ENCODE measurements around the gene CDH13.

The CDH13 gene

DNA sequence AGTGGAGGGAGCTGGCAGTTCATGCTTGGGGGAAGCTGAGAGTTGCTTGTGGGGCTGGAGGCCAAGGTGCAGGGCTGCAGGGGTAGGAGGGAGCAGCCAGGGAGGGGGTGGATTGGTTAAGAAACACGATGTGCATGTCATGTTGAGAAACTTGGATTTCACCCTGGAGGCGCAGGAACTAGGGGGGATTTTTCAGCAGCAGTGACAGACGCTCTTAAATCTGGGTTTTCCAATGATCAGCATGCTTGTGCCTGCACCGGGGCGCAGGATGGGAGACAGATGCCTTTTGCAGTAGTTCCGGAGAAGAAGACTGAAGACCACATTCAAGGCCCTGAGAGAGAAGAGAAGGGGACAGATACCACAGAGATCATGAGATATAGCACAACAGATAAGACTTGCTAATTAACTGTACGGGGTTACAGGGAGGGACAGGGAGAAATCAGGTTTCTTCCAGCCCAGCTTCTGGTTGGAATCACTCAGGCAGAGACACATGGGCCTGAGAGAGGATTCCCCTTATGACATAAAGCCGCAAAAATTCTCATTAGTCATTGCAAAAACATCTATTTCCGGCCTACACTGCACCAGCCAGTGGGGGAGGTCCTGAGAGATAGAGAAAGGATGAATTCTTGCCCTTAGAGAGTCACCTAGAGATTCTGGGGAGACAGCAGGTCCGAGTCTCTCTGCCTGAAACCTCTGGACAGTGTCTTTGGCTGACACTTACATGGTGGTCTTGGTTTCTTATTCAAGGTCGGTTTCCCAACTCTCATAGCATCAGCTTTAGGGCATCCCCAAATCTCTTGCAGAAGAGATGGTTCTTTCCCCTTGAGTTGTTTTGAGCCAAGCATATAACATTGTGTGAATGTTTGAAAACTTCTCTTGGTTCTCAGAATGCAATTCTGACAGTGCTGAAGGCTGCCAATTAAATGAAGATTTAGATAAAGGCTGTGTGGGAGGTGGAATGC, 27.1 kb downstream of the CDH13 start:
- DNase-seq = peak; percentile 33

DNA sequence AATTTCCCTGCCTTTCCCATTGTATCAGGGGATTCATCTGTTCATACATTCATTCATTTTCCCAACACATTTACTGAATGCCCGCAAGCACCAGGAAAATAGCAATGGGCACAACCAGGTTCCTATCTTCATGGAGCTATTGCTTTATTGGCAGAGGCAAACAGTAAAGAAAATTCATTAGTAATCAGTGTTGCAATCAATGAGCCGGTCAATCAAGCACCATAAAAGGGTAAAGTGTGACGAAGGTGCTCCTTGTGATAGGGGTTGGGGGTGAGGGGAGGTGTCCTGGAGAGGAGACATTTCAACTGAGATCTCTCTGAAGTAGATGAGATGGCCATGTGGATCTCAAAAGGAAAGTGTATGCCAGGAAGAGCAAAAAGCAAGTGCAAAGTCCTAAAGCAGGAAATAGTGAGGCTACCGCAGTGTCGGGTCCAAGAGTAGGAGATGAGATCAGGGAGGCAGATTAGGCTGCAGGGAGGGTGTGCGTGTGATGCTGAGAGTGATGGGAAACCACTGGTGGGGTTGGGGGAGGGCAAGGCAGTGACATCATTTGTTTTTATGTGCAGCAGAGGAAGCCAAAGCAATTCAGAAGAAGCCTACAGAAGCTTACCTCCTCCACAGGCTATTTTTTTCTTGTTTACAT, 28.4 kb downstream of the CDH13 start:
- DNase-seq = peak; percentile 75

DNA sequence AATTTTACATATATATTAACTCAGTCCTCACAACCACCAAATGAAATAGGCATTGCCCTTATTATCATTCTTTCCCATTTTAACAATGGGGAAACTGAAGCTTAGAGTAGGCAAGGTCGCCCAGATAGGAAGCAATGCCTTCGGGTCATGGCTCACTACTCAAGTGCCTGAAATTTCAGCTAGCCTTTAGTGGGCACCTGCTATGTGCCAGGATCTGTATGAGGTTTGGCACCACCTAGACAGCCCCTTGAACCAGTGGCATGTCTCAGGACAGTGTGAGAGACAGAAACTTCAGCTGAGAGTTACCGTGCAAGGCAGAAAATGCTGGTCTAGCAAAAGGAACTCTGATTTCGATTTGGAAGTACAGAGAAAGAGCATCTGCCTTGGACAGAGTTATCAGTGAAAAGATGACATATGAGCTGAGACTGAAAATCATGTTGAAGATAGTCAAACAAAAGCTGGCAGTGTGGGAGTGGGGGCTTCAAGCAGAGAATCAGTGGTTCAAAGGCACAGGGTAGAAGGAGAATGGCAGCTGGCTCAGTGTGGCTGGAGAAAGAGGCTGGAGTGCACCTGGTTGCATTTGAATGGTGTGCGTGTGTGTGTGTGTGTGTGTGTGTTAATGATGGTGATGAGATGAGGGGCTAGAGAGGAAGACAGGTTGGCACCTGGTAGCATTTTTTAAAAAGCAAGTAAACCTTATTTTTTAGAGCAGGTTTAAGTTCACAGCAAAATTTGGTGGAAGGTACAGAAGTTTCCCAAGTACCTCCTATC, 29.1 kb downstream of the CDH13 start:
- DNase-seq = no peak

DNA sequence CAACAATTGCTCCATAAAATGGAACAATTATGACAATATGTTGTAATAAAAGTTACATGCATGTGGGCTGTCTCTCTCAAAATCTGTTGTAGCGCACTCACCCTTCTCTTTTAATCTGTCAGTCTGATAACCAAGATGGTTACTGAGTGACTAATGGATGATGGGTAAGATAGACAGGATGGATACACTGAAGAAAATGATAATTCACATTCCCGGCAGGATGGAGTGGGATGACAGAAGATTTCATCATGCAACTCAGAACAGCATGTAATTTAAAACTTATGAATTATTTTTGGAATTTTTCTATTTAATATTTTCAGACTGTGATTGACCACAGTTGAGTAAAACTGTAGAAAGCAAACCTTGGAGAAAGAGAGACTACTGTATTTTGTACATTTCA, 30.5 kb downstream of the CDH13 start:
- no peak for DNase-seq

DNA sequence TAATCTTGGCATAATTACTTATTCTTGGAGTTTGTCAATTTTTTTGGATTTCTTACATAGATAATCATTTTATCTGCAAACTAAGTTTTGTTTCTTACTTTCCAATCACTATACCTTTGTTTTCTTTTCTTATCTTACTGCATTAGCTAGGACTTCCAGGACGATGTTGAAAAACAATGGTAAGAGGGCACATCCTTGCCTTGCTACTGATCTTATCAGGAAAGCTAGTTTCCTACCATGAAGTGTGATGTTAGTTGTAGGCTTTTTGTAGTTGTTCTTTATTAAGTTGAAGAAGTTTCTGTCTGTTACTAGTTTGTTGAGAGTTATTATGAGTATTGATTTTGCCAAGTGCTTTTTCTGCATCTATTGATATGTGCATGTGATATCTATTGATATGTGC, 31.0 kb downstream of the CDH13 start:
- DNase-seq = no peak

DNA sequence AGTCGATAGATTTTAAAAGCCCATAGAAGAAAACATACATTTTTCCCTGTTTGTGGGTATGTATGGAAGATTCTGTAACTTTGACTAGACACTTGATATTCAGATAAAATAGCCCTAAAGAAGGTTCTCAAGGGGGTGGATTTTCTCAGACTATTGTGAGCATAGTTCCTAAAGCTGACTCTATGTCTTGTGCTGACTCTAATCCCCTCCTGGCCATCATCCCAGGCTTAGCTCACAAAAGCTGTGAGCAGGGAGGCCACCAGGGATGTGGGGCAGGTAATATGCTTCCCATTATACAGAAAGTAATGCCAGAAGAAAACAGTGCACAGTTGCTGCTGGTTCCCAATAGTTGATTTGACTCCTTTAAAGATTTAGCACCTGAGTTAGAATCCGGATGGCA, 32.0 kb downstream of the CDH13 start:
- no peak for DNase-seq

DNA sequence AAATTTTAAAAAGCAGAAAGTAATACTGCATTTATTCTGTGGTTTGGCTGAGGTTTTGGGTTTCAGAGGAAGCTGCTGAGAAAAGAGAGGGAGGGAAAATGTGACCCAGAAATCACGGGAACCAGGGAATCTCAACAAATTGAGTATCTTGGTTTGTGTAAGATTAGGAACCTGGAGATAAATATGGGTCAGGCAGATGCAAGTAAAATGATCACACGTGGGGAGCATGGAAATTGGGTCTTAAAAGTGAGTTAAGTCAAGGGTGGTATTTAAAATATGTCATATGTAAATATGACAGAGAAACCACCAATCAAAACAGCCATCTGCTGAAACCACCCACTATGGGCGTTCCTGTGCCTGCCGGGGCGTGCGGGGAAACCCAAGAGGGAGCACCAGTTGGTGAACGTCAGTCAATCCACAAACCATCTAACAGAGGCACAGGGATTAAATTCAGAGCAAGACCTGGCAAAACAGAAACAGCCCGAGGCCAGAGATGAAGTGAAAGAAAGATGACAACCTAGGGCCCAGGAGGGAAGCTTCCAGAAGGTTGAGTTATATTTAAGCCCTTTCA, 33.4 kb downstream of the CDH13 start:
- peak; percentile 45 for DNase-seq

DNA sequence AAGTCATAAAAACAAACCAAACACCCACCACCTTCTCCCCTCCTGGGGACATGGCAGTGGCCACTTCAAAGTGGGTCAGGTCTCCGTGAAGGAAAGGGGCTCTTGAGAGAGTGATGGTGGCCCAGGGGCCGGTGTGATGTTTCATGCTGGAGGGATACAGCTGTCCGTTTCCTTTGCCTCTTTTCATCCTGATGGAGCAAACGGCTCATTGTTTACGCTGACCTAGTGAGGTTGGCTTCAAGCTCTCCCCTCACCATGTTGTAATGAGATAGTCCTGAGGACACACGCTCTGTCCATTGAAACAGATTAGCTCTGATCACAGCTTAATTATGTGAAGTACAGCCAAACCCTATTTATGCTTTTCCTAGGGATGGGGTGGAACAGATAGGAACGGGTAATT, 34.2 kb downstream of the CDH13 start:
- no peak for DNase-seq

DNA sequence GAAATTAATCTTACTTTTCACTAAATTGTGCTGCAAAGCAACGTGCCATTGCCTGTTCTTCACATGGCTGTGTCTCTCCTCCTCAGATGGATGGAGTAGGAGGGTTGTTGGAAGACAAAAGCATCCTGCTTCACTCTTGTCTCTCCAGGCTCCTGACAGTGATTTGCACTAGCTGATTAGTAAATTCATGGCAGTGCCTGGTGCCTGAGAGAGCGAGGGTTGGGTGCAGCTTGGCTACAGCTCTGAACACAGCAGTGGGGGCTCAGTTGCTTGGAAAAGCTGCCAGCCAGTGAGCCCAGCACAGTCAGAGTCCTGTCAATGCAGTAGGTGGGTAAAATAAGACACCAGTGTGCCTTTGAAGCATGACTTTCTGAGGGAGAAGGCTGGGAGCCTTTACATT, 37.4 kb downstream of the CDH13 start:
- no peak for DNase-seq

DNA sequence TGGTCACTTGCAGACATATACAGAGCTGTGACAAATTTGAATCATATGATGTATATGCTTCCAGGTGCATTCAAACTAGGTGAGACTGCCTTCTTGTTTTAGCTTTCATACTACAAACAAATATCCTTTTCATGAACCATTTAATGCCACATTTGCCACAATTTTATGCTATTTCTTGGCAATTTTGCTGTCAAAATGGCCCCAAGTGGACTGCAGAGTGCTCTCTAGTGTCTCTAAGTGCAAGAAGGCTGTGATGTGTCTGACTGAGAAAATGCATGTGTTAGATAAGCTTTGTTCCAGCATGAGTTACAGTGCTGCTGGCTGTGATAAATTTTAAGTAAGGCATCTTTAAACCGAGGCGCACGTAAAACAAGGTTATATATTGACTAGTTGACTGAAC, 38.3 kb downstream of the CDH13 start:
- no peak for DNase-seq

DNA sequence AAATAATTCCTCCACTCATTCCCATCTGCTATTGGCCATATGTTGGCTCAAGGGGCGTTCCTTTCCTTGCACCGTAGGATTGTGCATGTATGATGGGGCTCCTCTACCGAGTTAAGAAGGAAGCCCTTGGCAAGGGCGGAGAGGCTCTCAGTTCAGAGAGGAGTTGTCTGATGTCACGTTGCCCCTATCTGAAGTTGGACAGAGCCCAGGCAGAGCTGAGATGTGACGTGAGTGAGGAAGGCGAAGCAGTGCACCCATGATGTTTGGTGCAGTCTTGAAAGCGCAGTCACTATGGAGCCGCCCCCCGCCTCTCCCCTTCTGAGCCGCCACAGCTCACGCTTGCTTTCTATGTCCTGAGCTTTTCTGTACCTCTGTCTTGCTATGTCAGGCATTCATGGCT, 40.7 kb downstream of the CDH13 start:
- no peak for DNase-seq

DNA sequence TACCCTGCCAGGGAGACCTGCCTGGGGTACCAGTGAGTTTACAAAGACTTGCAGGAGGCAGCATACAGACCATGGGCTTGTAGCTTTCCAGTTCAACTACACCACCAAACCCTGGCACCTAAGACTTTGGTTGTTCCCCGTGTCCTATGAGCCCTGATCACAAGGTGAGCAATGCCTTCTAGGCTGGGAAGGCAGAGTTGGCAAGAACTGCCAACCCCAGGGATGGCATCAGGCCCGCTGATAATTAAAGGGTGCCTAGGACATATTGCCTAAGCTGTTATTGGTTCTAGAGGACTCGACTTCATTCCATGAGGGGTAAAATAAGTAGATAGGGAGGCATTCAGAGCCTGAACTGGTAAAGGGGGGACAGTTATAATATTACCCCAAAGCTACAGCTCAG, 41.3 kb downstream of the CDH13 start:
- DNase-seq = no peak

DNA sequence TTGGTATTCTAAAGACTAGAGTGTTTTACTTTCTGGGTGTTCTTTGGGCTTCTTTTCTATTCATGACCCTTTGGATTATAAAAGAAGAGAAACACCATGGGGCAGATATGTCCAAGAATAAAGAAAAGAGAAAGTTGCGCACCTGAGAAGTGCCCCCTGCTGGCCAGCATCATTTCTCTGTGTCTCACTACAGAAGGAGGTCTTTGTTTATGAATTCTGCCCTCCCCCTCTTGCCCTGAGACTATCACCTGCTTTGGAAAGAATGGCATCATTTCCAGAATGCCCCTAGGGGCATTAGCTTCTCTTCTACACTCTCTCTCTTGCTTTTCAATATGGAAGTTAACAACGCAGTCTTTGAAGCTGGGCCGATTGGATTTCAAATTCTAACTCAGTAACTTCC, 45.0 kb downstream of the CDH13 start:
- no peak for DNase-seq

DNA sequence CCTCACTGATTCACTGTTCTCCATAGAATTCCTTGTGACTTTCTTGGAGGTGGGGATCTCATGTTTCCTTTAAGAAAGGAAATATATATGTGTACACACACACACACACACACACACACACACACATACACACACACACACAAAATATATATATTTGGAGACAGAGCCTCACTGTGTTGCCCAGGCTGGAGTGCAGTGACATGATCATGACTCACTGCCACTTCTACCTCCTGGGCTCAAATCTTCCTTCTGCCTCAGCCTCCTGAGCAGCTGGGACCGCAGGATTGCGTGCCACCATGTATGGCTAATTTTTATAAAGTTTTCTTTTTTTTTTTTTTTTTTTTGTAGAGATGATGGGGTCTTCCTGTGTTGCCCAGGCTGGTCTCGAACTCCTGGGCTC, 45.9 kb downstream of the CDH13 start:
- no peak for DNase-seq

DNA sequence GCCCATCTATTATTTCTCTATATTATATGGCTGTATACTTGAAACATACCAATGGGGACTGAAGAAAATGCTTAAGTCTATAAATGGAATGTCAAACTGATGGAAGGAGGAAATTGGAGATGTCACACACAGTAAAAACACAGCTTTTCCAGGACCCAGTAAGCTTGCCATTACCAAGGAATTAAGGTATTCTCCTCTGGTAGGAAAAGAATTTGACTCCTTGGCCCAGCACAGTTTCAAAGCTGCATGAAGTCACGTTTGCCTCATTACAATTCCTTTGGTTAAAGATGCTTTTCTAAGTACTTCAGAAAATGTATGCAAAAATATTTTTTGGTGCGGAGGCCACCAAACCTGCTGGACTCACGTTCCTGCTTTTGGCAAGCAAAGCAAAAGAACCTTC, 48.5 kb downstream of the CDH13 start:
- DNase-seq = no peak

DNA sequence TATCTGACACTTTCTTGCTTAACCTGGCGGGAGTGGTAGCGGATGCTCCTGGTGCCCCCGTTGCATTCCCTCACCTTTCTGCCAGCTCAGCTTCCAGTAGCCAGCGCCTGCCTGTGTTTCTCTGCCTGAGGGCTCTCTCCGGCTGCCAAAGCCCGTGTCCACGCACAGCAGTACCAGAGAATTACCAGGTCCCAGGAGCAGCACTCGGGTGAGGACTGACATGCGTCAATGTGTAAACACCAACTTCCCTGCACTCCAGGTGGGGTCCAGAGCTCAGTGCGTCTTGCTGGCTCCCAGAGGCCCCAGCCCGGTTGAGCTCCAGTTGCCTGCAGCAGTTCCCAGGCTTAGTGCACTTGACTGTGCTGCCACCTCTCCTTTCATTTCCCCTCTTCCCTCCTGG, 54.8 kb downstream of the CDH13 start:
- no peak for DNase-seq

DNA sequence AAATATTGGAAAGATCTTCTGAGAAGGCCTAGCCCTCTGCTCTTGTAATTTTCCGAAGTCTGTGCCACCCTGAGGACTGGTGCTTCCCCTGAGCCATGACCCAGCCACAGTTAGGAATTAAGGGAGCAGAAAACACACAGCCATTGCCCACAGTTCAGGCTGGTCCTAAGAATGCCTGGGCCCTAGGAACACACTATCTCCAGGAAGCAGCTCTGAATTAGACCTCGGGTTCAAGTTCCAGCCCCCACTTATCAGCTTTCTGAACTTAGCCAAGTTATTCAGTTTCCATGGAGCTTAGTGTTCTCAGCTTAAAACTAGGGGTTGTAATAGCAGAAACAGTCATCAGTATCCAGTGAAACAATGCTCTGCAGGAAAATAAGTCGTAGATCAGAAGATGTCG, 56.0 kb downstream of the CDH13 start:
- no peak for DNase-seq

DNA sequence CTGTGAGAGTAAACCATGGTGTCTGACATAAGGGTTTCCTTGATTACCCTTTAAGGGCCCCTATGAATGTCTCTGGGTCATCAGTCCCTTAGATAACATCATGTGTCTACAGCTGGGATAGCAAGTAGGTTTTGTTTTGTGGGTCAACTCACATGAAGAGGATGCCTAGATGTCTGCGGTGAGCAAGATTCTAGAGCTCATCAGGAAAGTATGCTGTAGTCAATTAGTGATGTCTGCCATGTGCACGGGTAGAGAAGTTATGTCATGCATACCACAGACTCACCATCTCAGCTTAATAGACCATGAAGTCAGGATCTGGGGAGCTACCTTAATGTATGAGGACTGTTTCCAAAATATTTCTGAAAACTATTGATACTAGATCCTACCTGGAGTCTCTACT, 57.5 kb downstream of the CDH13 start:
- no peak for DNase-seq

DNA sequence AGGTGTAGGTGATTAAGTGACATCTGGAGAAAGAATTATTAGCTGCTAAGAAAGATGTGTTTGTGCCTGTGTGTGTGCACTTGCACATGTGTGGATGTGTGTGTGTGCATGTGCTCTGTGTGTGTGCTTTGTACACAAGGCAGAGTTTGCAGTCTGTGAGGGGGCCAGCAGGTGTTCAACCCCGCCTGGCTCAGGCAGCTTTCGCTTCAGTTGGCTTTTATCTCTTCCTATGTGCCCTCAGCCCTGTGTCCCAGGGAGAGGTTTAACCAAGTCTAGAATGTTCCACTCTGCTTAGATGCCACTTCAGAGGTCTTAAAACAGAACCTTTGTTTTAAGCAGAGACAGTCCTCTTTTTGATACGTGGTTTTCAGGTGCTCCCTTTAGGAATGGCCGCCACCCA, 58.8 kb downstream of the CDH13 start:
- no peak for DNase-seq

DNA sequence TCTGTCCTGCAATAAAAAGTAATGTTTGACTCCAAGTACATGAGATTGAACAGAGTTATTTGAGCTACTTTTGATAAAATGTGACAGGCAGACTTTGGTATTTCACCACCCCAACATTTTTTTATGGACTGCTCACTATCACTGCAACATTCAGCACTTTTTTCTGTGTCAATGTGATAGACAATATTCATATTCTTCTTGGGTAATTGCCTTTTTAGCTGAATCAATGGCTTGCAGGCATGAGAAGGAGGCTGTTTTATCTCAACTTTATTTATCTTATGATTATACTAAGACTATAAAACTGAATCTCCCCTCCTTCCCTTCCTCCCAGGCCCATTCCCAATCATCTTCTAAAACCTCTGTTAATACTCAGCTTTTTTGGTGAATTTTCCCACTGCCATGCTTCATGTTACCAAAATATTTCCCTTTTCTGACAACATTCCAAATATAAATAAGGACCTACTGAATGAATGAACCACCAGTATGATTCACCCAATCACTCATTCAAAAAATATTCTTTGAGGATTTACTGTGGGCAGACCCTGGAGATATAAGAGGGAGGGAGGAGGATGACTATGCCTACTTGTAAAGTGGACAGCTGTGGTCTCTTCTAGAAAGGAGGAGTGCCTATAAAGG, 67.6 kb downstream of the CDH13 start:
- no peak for DNase-seq

DNA sequence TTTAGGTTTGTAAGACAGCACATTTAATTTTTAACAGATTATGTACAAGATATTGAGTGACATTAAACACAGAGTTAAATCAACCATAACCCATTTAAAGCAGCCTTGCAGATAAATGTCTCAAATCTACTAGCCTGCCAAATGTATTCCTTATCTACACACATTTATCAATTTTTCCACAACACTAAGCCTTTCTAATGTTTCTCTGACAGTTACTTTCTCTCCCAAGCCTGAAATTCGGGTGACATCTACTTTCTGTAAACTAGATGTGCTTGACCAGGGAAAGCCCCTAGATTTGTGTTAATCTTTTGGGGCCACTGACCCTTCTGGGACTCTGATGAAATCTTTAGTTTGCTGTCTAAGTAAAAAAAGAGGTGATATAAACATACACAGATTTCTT, 69.0 kb downstream of the CDH13 start:
- DNase-seq = no peak

DNA sequence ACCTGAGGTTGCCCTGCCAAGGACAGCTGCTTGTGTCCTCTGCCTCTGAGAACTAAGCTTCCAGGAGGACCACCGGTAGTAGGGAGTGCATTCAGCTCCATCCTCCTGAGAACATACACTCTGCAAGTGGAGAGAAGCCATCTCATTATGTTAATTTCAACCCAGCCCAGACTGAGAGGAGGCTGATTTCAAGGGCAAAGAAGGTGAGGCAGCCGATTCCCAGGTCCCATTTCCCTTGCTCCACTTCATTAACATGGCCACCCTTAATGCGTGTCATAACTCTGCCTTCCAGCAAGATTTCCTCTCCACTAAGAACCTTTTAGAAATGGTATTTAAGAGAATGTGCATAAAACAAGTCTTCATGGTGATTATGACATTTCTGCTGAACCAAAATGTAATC, 72.5 kb downstream of the CDH13 start:
- DNase-seq = no peak

Measured in CD4-positive, alpha-beta T cell treated with Interleukin-15 for 1 hour (primary cell).